ENCODE measurements around the gene GFOD1. TPM values are rescaled to one million over a fixed set of nuclear protein-coding genes. Genes with fewer than 3 reads are reported as not detected.

The GFOD1 gene
- polyA plus RNA-seq, 1 donor from 2014 or later = 7.0 TPM

DNA sequence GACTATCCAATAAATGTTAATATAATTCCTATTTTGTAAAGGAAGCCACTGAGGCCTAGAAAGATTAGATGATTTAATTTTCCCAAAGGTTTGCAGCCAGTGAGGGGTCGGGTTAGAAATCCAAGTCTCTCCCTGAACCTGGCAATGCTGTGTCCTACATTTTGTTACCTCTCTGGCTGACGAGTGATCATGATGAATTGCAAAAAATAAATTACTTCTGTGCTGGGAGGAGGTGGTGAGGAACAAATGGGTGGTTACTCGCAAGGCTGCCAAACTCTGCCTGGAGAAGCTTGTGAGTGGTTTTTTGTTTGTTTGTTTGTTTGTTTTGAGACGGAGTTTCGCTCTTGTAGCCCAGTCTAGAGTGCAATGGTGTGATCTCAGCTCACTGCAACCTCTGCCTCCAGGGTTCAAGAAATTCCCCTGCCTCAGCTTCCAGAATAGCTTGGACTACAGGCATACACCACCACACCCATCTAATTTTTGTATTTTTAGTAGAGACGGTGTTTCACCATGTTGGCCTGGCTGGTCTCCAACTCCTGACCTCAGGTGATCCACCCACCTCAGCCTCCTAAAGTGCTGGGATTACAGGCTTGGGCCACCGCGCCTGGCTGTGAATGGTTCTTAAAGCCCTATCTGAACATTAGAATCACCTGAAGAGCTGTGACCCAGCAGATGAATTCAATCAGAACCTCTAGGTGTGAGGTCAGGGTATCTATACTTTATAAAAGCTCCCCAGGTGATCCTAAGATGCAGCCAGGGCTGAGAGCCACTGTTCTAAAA lies 138.9 kb downstream of the GFOD1 start:
- no peak overlapping the region for H3K4me3 ChIP-seq (ENCODE audit: low read length)
- H3K79me2 ChIP-seq (replicated peaks; ENCODE audit: insufficient read depth, low read length) = no peaks in the 10 kb centered on the region
- no peaks in the 10 kb centered on the region for H3K9me2 ChIP-seq (ENCODE audit: insufficient read depth, low read length)
- TF ChIP-seq MXI1 (conservative IDR thresholded peaks at IDR 0.05; ENCODE audit: poor library complexity, severe bottlenecking) (no peak), TAF1 (IDR thresholded peaks at IDR 0.05; ENCODE audit: low read depth) (no peak), EZH2 (IDR thresholded peaks at IDR 0.05; ENCODE audit: borderline replicate concordance, insufficient read depth, low read length, poor library complexity, severe bottlenecking) (no peak), REST (IDR thresholded peaks at IDR 0.05; ENCODE audit: borderline replicate concordance) (no peak), RAD21 (conservative IDR thresholded peaks at IDR 0.05) (no peak), SMC3 (conservative IDR thresholded peaks at IDR 0.05; ENCODE audit: poor library complexity) (no peak), POLR2AphosphoS5 (IDR thresholded peaks at IDR 0.05) (no peak), EP300 (conservative IDR thresholded peaks at IDR 0.05; ENCODE audit: poor library complexity, severe bottlenecking) (no peak)
- TF ChIP-seq, protein P1, sequence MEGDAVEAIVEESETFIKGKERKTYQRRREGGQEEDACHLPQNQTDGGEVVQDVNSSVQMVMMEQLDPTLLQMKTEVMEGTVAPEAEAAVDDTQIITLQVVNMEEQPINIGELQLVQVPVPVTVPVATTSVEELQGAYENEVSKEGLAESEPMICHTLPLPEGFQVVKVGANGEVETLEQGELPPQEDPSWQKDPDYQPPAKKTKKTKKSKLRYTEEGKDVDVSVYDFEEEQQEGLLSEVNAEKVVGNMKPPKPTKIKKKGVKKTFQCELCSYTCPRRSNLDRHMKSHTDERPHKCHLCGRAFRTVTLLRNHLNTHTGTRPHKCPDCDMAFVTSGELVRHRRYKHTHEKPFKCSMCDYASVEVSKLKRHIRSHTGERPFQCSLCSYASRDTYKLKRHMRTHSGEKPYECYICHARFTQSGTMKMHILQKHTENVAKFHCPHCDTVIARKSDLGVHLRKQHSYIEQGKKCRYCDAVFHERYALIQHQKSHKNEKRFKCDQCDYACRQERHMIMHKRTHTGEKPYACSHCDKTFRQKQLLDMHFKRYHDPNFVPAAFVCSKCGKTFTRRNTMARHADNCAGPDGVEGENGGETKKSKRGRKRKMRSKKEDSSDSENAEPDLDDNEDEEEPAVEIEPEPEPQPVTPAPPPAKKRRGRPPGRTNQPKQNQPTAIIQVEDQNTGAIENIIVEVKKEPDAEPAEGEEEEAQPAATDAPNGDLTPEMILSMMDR (IDR thresholded peaks at IDR 0.05; ENCODE audit: poor library complexity, severe bottlenecking) = no peak
- no peak overlapping the region for H3K9ac ChIP-seq (ENCODE audit: low read length)
- no peaks in the 10 kb centered on the region for H3K9me3 ChIP-seq (ENCODE audit: low read length)
- H3K36me3 ChIP-seq (ENCODE audit: insufficient read depth, low read length) = no peaks in the 10 kb centered on the region
- H3F3A ChIP-seq (ENCODE audit: insufficient read depth, low read length, poor library complexity, severe bottlenecking) = no peaks in the 10 kb centered on the region
- H3K27ac ChIP-seq (ENCODE audit: low read length) = no peak overlapping the region
- no peaks in the 10 kb centered on the region for H3K27me3 ChIP-seq (ENCODE audit: insufficient read depth, low read depth, low read length)
- H4K20me1 ChIP-seq (ENCODE audit: insufficient read depth) = no peaks in the 10 kb centered on the region
- no peak overlapping the region for H3K4me2 ChIP-seq (ENCODE audit: low read length)
- no peak overlapping the region for H2AFZ ChIP-seq (ENCODE audit: low read depth, low read length)

GRCh38 chr6:13346245-13346644 lies 141.2 kb downstream of the GFOD1 start:
- TF ChIP-seq POLR2AphosphoS5 (IDR thresholded peaks at IDR 0.05) = no peak
- no peak for TF ChIP-seq EZH2 (IDR thresholded peaks at IDR 0.05; ENCODE audit: borderline replicate concordance, insufficient read depth, low read length, poor library complexity, severe bottlenecking)
- no peak for TF ChIP-seq MXI1 (conservative IDR thresholded peaks at IDR 0.05; ENCODE audit: poor library complexity, severe bottlenecking)
- TF ChIP-seq, protein P1 (IDR thresholded peaks at IDR 0.05; ENCODE audit: poor library complexity, severe bottlenecking) = no peak
- no peak for TF ChIP-seq EP300 (conservative IDR thresholded peaks at IDR 0.05; ENCODE audit: poor library complexity, severe bottlenecking)
- no peak for TF ChIP-seq REST (IDR thresholded peaks at IDR 0.05; ENCODE audit: borderline replicate concordance)
- no peak for TF ChIP-seq SMC3 (conservative IDR thresholded peaks at IDR 0.05; ENCODE audit: poor library complexity)
- TF ChIP-seq TAF1 (IDR thresholded peaks at IDR 0.05; ENCODE audit: low read depth) = no peak
- TF ChIP-seq RAD21 (conservative IDR thresholded peaks at IDR 0.05) = no peak
- Histone ChIP-seq H2AFZ (ENCODE audit: low read depth, low read length) (no peak overlapping the region), H3K9ac (ENCODE audit: low read length) (no peak overlapping the region), H3K9me3 (ENCODE audit: low read length) (no peaks in the 10 kb centered on the region), H3K4me2 (ENCODE audit: low read length) (no peak overlapping the region), H3K4me3 (ENCODE audit: low read length) (no peak overlapping the region), H3K9me2 (ENCODE audit: insufficient read depth, low read length) (no peaks in the 10 kb centered on the region), H3K27me3 (ENCODE audit: insufficient read depth, low read depth, low read length) (no peaks in the 10 kb centered on the region), H3K79me2 (replicated peaks; ENCODE audit: insufficient read depth, low read length) (no peaks in the 10 kb centered on the region), H3F3A (ENCODE audit: insufficient read depth, low read length, poor library complexity, severe bottlenecking) (no peaks in the 10 kb centered on the region), H3K27ac (ENCODE audit: low read length) (no peak overlapping the region), H4K20me1 (ENCODE audit: insufficient read depth) (no peaks in the 10 kb centered on the region), H3K36me3 (ENCODE audit: insufficient read depth, low read length) (no peaks in the 10 kb centered on the region)
